Liver (tissue), 9 donors: ENCODE data around the gene PITPNM3. TPM values are rescaled to one million over a fixed set of nuclear protein-coding genes. Genes with fewer than 3 reads are reported as not detected.

Experiments
- DNase-seq: peaks from one replicate; pipeline ENCODE4 v3.0.0-alpha.2; 2017; ENCODE audit warnings: low spot score
- H3K27ac ChIP-seq, 2 donors: one replicate each; pipeline ENCODE4 v1.7.0; 2013; ENCODE audit warnings: inconsistent platforms in 2 of 2, low read length in 2 of 2, control low read depth in 1 of 2, low read depth in 1 of 2, mild to moderate bottlenecking in 1 of 2
- H3K27me3 ChIP-seq, 4 donors: one replicate each; pipeline versions ENCODE4 v1.6.1 to v1.7.0; 2013; ENCODE audit warnings: low read length in 3 of 4, inconsistent platforms in 1 of 4, mild to moderate bottlenecking in 1 of 4, moderate library complexity in 1 of 4; ENCODE audit not compliant: control insufficient read depth in 4 of 4, insufficient read depth in 4 of 4
- H3K36me3 ChIP-seq, 4 donors: one replicate each; pipeline versions ENCODE4 v1.6.1 to v1.7.0; 2013; ENCODE audit warnings: low read length in 3 of 4, mild to moderate bottlenecking in 3 of 4, low read depth in 1 of 4, moderate library complexity in 1 of 4; ENCODE audit not compliant: control insufficient read depth in 4 of 4, insufficient read depth in 3 of 4
- H3K4me1 ChIP-seq, 4 donors: one replicate each; pipeline versions ENCODE4 v1.6.1 to v1.7.0; 2013; ENCODE audit warnings: low read length in 3 of 4, mild to moderate bottlenecking in 3 of 4, moderate library complexity in 1 of 4; ENCODE audit not compliant: control insufficient read depth in 4 of 4, insufficient read depth in 4 of 4
- H3K4me3 ChIP-seq, 3 donors: one replicate each; pipeline versions ENCODE4 v1.6.1 to v1.7.0; 2013; ENCODE audit warnings: low read length in 3 of 3, control low read depth in 1 of 3, low read depth in 1 of 3, mild to moderate bottlenecking in 1 of 3
- H3K9ac ChIP-seq, 2 donors: one replicate each; pipeline ENCODE4 v1.7.0; 2013; ENCODE audit warnings: low read length in 2 of 2, mild to moderate bottlenecking in 2 of 2, moderate library complexity in 2 of 2, control low read depth in 1 of 2, low read depth in 1 of 2
- H3K9me3 ChIP-seq, 4 donors: one replicate each; pipeline versions ENCODE4 v1.6.1 to v1.7.0; 2013; ENCODE audit warnings: low read length in 3 of 4; ENCODE audit not compliant: control insufficient read depth in 4 of 4
- EGR1 ChIP-seq, 2 donors: IDR thresholded peaks; 2 replicates each; pipeline ENCODE4 v1.6.1; 2016 to 2018; ENCODE audit warnings: antibody characterized with exemption in 2 of 2, low read depth in 2 of 2
- FOXA1 ChIP-seq: IDR thresholded peaks from 2 replicates; pipeline ENCODE4 v1.6.1; 2016; ENCODE audit warnings: antibody characterized with exemption
- FOXA2 ChIP-seq: IDR thresholded peaks from 2 replicates; pipeline ENCODE4 v1.6.1; 2016; ENCODE audit warnings: antibody characterized with exemption
- HNF4A ChIP-seq, 2 donors: conservative IDR thresholded peaks; 2 replicates each; pipeline ENCODE4 v1.6.1; 2016; ENCODE audit warnings: antibody characterized with exemption in 2 of 2, mild to moderate bottlenecking in 2 of 2
- HNF4G ChIP-seq: IDR thresholded peaks from 2 replicates; pipeline ENCODE4 v1.6.1; 2016; ENCODE audit warnings: antibody characterized with exemption
- JUND ChIP-seq, 2 donors: IDR thresholded peaks; 2 replicates each; pipeline ENCODE4 v1.6.1; 2016; ENCODE audit warnings: antibody characterized with exemption in 2 of 2
- NR2F2 ChIP-seq: IDR thresholded peaks from 2 replicates; pipeline ENCODE4 v1.6.1; 2016; ENCODE audit warnings: antibody characterized with exemption
- RAD21 ChIP-seq, 2 donors: IDR thresholded peaks; 2 replicates each; pipeline ENCODE4 v1.6.1; 2016; ENCODE audit warnings: antibody characterized with exemption in 2 of 2, mild to moderate bottlenecking in 2 of 2
- REST ChIP-seq: IDR thresholded peaks from 2 replicates; pipeline ENCODE4 v1.6.1; 2016; ENCODE audit warnings: antibody characterized with exemption, mild to moderate bottlenecking
- RXRA ChIP-seq, 2 donors: IDR thresholded peaks; 2 replicates each; pipeline ENCODE4 v1.6.1; 2017 to 2018; ENCODE audit warnings: antibody characterized with exemption in 2 of 2, mild to moderate bottlenecking in 1 of 2
- SP1 ChIP-seq: IDR thresholded peaks from 2 replicates; pipeline ENCODE4 v1.6.1; 2018; ENCODE audit warnings: antibody characterized with exemption, mild to moderate bottlenecking
- TAF1 ChIP-seq: conservative IDR thresholded peaks from 2 replicates; pipeline ENCODE4 v1.6.1; 2016; ENCODE audit warnings: antibody characterized with exemption, mild to moderate bottlenecking
- YY1 ChIP-seq: IDR thresholded peaks from 2 replicates; pipeline ENCODE4 v1.6.1; 2016; ENCODE audit warnings: antibody characterized with exemption, mild to moderate bottlenecking
- ZBTB33 ChIP-seq: IDR thresholded peaks from 2 replicates; pipeline ENCODE4 v1.6.1; 2016; ENCODE audit warnings: antibody characterized with exemption
- WGBS: extraction: QIAGEN DNeasy Blood & Tissue Kit; methylation state at CpG from one replicate; pipeline ENCODE4 v1.1.7; 2013; 5-methylcytosine and 5-hydroxymethylcytosine counted together
- polyA plus RNA-seq, 2 donors: library from polyadenylated mRNA; stranded (reverse) in 1 of 2; unstranded in 1 of 2; fragments of 200-250 nt in 1 of 2; fragments of >200 nt in 1 of 2; fragmentation: Nextera tagmentation in 1 of 2; extraction: Ambion mirVana in 1 of 2; gene quantifications; one replicate each; pipeline versions ENCODE4 v1.2.1 to v1.2.3, GENCODE V29; 2013 to 2015
- total RNA-seq, 2 donors: library from RNA; depleted of rRNA; stranded (reverse); fragments of >200 nt; gene quantifications; one replicate each; pipeline ENCODE4 v1.2.3, GENCODE V29; 2014
- TF ChIP-seq, protein P1 (sequence below): IDR thresholded peaks from 2 replicates; pipeline ENCODE4 v1.6.1; 2016; ENCODE audit warnings: antibody characterized with exemption
- TF ChIP-seq, protein P2 (sequence below): fragments of 150-350 bp; IDR thresholded peaks from 2 replicates; pipeline ENCODE4 v1.5.1; 2017; ENCODE audit warnings: improper control_type of control experiment, low read depth, low read length; ENCODE audit not compliant: missing input control
- TF ChIP-seq, protein P3 (sequence below): IDR thresholded peaks from 2 replicates; pipeline ENCODE4 v1.6.1; 2016; ENCODE audit warnings: antibody characterized with exemption
- donor health status: healthy.
- donor health status: healthy.
- donor health status: healthy.
- donor health status: healthy.
- donor health status: healthy.

Gene PITPNM3
- total and polyA plus RNA-seq, 4 donors = 1.5 to 5.0 (median 1.8) TPM

DNA sequence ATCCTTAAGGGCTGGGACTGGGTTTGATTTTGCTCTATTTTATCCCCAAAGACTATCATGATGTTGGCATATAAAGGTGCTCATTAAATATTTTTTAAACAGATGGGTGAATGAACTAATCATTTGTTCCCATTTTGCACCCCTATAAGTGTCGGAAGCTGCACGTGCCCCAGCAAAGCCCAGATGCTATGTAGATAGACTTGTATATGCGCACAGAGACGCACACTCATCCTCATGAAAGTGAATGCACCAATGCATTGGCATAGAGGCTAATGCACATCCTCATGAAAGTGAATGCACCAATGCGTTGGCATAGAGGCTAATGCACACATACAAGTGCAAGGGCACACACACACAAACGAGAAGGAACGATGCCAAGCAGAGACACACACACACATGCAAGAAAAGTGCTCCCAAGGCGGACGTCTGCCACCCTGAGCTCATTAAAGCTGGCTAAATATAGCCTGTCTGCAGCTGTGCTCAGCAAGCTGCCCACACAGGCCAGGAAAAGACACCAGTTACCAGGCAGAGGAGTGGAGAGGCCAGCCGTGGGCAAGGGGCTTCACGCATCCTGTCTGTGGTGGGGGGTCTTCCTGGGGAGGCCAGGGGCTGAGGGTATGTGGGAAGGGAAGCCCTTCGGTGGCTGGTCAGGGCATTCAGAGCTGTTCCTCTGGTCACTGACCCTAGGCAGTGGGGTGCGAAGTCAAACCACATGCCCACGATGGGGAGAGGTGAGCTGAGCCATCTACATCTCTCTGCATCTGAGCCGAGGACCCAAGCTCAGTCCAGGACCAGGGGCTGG lies 59.5 kb downstream of the PITPNM3 start:
- Histone ChIP-seq H3K27ac (no peak overlapping the region), H3K9me3 (no peaks in the 10 kb centered on the region), H3K9ac (no peak overlapping the region), H3K27me3 (no peaks in the 10 kb centered on the region), H3K4me1 (peaks cover 0 to 11% (median 3%) of the 10 kb centered on the region in 4 donors), H3K36me3 (no peaks in the 10 kb centered on the region), H3K4me3 (no peak overlapping the region)
- TF ChIP-seq, protein P1, sequence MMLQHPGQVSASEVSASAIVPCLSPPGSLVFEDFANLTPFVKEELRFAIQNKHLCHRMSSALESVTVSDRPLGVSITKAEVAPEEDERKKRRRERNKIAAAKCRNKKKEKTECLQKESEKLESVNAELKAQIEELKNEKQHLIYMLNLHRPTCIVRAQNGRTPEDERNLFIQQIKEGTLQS = no peak
- TF ChIP-seq FOXA2 (no peak), HNF4G (no peak), HNF4A (conservative IDR thresholded peaks at IDR 0.05) (no peak), RXRA (IDR thresholded peaks at IDR 0.05) (no peak), RAD21 (IDR thresholded peaks at IDR 0.05) (no peak), SP1 (no peak), YY1 (no peak), FOXA1 (no peak), ZBTB33 (no peak), TAF1 (no peak), EGR1 (IDR thresholded peaks at IDR 0.05; ENCODE audit: low read depth in 2 of 2) (no peak)
- TF ChIP-seq, protein P2, sequence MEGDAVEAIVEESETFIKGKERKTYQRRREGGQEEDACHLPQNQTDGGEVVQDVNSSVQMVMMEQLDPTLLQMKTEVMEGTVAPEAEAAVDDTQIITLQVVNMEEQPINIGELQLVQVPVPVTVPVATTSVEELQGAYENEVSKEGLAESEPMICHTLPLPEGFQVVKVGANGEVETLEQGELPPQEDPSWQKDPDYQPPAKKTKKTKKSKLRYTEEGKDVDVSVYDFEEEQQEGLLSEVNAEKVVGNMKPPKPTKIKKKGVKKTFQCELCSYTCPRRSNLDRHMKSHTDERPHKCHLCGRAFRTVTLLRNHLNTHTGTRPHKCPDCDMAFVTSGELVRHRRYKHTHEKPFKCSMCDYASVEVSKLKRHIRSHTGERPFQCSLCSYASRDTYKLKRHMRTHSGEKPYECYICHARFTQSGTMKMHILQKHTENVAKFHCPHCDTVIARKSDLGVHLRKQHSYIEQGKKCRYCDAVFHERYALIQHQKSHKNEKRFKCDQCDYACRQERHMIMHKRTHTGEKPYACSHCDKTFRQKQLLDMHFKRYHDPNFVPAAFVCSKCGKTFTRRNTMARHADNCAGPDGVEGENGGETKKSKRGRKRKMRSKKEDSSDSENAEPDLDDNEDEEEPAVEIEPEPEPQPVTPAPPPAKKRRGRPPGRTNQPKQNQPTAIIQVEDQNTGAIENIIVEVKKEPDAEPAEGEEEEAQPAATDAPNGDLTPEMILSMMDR = no peak
- 64% methylated on average over 15 of the region's 15 CpGs for WGBS
- DNase-seq = no peak

- Histone ChIP-seq H3K4me1 (peaks cover 0 to 11% (median 3%) of the 10 kb centered on the region in 4 donors), H3K9ac (no peak overlapping the region), H3K9me3 (no peaks in the 10 kb centered on the region), H3K27ac (no peak overlapping the region), H3K4me3 (no peak overlapping the region), H3K36me3 (no peaks in the 10 kb centered on the region), H3K27me3 (no peaks in the 10 kb centered on the region)
- WGBS = 30% methylated on average over 8 of the region's 8 CpGs
- TF ChIP-seq, protein P2 = no peak
- TF ChIP-seq HNF4G (no peak), FOXA1 (no peak), EGR1 (IDR thresholded peaks at IDR 0.05; ENCODE audit: low read depth in 2 of 2) (no peak), FOXA2 (no peak), SP1 (no peak), NR2F2 (no peak), JUND (IDR thresholded peaks at IDR 0.05) (no peak), REST (no peak), RXRA (IDR thresholded peaks at IDR 0.05) (no peak)
- TF ChIP-seq, protein P3, sequence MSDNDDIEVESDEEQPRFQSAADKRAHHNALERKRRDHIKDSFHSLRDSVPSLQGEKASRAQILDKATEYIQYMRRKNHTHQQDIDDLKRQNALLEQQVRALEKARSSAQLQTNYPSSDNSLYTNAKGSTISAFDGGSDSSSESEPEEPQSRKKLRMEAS = no peak
- TF ChIP-seq, protein P1 = no peak
- no peak for DNase-seq
Measured at GRCh38 chr17:6496116-6496481, 60.3 kb downstream of the PITPNM3 start.
